Activated T-cell treated with anti-CD3 and anti-CD28 coated beads, Interleukin-2, amount 50 U/mL, for 72 hours (primary cell): ENCODE measurements around the gene RNF25. TPM values are rescaled to one million over a fixed set of nuclear protein-coding genes. Genes with fewer than 3 reads are reported as not detected.

Experiments used
- total RNA-seq, 2 donors: library from RNA; stranded (reverse); gene quantifications; one replicate each; pipeline ENCODE4 v1.2.3, GENCODE V29; 2022

Gene RNF25
- total RNA-seq, 2 donors from 2014 or later = 18.5 to 24.5 TPM

Other genes starting within 250 kb of the RNF25 start
- gene USP37, start 103.7 kb downstream of the RNF25 start, total RNA-seq = 10 to 100 TPM; 31.6 to 35.3 TPM
- gene CNOT9, start 103.2 kb downstream of the RNF25 start, total RNA-seq = 10 to 100 TPM; 80.8 to 82.9 TPM
- under 1 TPM; 0.24 to 0.35 TPM for gene PLCD4, start 64.1 kb downstream of the RNF25 start, total RNA-seq
- 10 to 100 TPM; 41.3 to 46.6 TPM for gene ZNF142, start 12.4 kb downstream of the RNF25 start, total RNA-seq
- gene BCS1L, start 12.3 kb downstream of the RNF25 start, total RNA-seq = 10 to 100 TPM; 55.3 to 86.5 TPM
- 10 to 100 TPM; 15.3 to 22.1 TPM for gene STK36, start 84 bp upstream of the RNF25 start, total RNA-seq
- gene TTLL4, start 38.8 kb upstream of the RNF25 start, total RNA-seq = 10 to 100 TPM; 30.9 to 34.4 TPM
- under 1 TPM; 0.30 to 0.31 TPM for gene CYP27A1, start 110.1 kb upstream of the RNF25 start, total RNA-seq
- gene PRKAG3, start 159.8 kb upstream of the RNF25 start, total RNA-seq = not detected
- under 1 TPM; 0.19 TPM for gene WNT6, start 187.8 kb upstream of the RNF25 start, total RNA-seq
- gene WNT10A, start 208.8 kb upstream of the RNF25 start, total RNA-seq = 1 to 10 TPM; 3.4 to 8.6 TPM